ENCODE measurements around the gene TRIM67. TPM values are rescaled to one million over a fixed set of nuclear protein-coding genes. Genes with fewer than 3 reads are reported as not detected.

TRIM67 gene
- total and polyA plus RNA-seq, 7 experiments from 2014 or later, result 0.02 TPM; not detected in 6

GRCh38 chr1:231162297-231162969 is 575 bp downstream of the TRIM67 start:
- peaks cover 0 to 7% of the 10 kb centered on the region in 2 donors for H3K4me1 ChIP-seq (ENCODE audit: control insufficient read depth in 2 of 2, insufficient read depth in 2 of 2, low read length in 2 of 2)
- no peaks in the 10 kb centered on the region for H3K9me3 ChIP-seq (ENCODE audit: control insufficient read depth in 2 of 3, low read length in 3 of 3)
- DNase-seq, result peak in 7 of 9 donors; percentile 18 to 52 (median 27)
- no peak overlapping the region for H3K4me3 ChIP-seq (ENCODE audit: low read length)
- H3K4me3 Mint-ChIP-seq, result peak overlapping the region in 4 of 10 donors; percentile 36 to 61 (median 49)
- no peaks in the 10 kb centered on the region for H3K36me3 Mint-ChIP-seq
- no peaks in the 10 kb centered on the region for H3K36me3 ChIP-seq (ENCODE audit: control insufficient read depth in 2 of 3, insufficient read depth in 3 of 3, low read length in 3 of 3)
- POLR2A ChIA-PET, result no interaction called here
- ATAC-seq, result peak; percentile 57
- CTCF ChIA-PET, result no interaction called here
- H3K27ac ChIP-seq (ENCODE audit: low read depth, low read length), result no peak overlapping the region
- peaks cover 0 to 5% (median 0%) of the 10 kb centered on the region in 11 donors for H3K9me3 Mint-ChIP-seq
- H3K27me3 ChIP-seq (ENCODE audit: control insufficient read depth in 2 of 2, insufficient read depth in 2 of 2, low read length in 2 of 2), result peaks cover 0 to 9% of the 10 kb centered on the region in 2 donors
- peak overlapping the region in 1 of 9 donors; percentile 52 for H3K27ac Mint-ChIP-seq
- peaks cover 52 to 75% (median 67%) of the 10 kb centered on the region in 5 donors for H3K27me3 Mint-ChIP-seq
- intact Hi-C loops (cut with micrococcal nuclease), result loop anchor here in 1 of 2 donors (10.0 kb wide), 1 partner anchor 738 kb away; the partner anchor contains the start of gene PGBD5
- H3K4me1 Mint-ChIP-seq, result peaks cover 0 to 9% (median 2%) of the 10 kb centered on the region in 7 donors

- H3K27me3 ChIP-seq (ENCODE audit: control insufficient read depth in 2 of 2, insufficient read depth in 2 of 2, low read length in 2 of 2), result peaks cover 0 to 9% of the 10 kb centered on the region in 2 donors
- H3K9me3 ChIP-seq (ENCODE audit: control insufficient read depth in 2 of 3, low read length in 3 of 3), result no peaks in the 10 kb centered on the region
- ChIA-PET CTCF (no interaction called here), POLR2A (no interaction called here)
- Mint-ChIP-seq H3K27me3 (peaks cover 47 to 73% (median 66%) of the 10 kb centered on the region in 5 donors), H3K4me3 (peak overlapping the region in 4 of 10 donors; percentile 36 to 61 (median 49)), H3K4me1 (peaks cover 0 to 9% (median 2%) of the 10 kb centered on the region in 7 donors), H3K36me3 (no peaks in the 10 kb centered on the region), H3K27ac (no peak overlapping the region), H3K9me3 (peaks cover 0 to 5% (median 0%) of the 10 kb centered on the region in 11 donors)
- no peak overlapping the region for H3K27ac ChIP-seq (ENCODE audit: low read depth, low read length)
- no peak for ATAC-seq
- DNase-seq, result no peak
- intact Hi-C loops (cut with micrococcal nuclease), result loop anchor here in 1 of 2 donors (10.0 kb wide), 1 partner anchor 738 kb away; the partner anchor contains the start of gene PGBD5
- no peak overlapping the region for H3K4me3 ChIP-seq (ENCODE audit: low read length)
- H3K4me1 ChIP-seq (ENCODE audit: control insufficient read depth in 2 of 2, insufficient read depth in 2 of 2, low read length in 2 of 2), result peaks cover 0 to 7% of the 10 kb centered on the region in 2 donors
- H3K36me3 ChIP-seq (ENCODE audit: control insufficient read depth in 2 of 3, insufficient read depth in 3 of 3, low read length in 3 of 3), result no peaks in the 10 kb centered on the region
These were observed 1.3 kb downstream of the TRIM67 start for GRCh38 chr1:231162970-231163829.

- no peaks in the 10 kb centered on the region for H3K9me3 ChIP-seq (ENCODE audit: control insufficient read depth in 2 of 3, low read length in 3 of 3)
- H3K36me3 ChIP-seq (ENCODE audit: control insufficient read depth in 2 of 3, insufficient read depth in 3 of 3, low read length in 3 of 3), result no peaks in the 10 kb centered on the region
- Mint-ChIP-seq H3K27me3 (peaks cover 46 to 73% (median 65%) of the 10 kb centered on the region in 5 donors), H3K27ac (no peak overlapping the region), H3K4me3 (peak overlapping the region in 8 of 10 donors; percentile 13 to 56 (median 48)), H3K4me1 (peaks cover 0 to 9% (median 2%) of the 10 kb centered on the region in 7 donors), H3K36me3 (peaks cover 0 to 3% (median 0%) of the 10 kb centered on the region in 5 donors), H3K9me3 (peaks cover 0 to 5% (median 0%) of the 10 kb centered on the region in 11 donors)
- intact Hi-C loops (cut with micrococcal nuclease), result loop anchor here in 1 of 2 donors (10.0 kb wide), 1 partner anchor 739 kb away; the partner anchor contains the start of gene PGBD5
- ChIA-PET POLR2A (no interaction called here), CTCF (no interaction called here)
- no peak overlapping the region for H3K4me3 ChIP-seq (ENCODE audit: low read length)
- peaks cover 0 to 9% of the 10 kb centered on the region in 2 donors for H3K27me3 ChIP-seq (ENCODE audit: control insufficient read depth in 2 of 2, insufficient read depth in 2 of 2, low read length in 2 of 2)
- ATAC-seq (no peak), DNase-seq (no peak)
- no peak overlapping the region for H3K27ac ChIP-seq (ENCODE audit: low read depth, low read length)
- H3K4me1 ChIP-seq (ENCODE audit: control insufficient read depth in 2 of 2, insufficient read depth in 2 of 2, low read length in 2 of 2), result peaks cover 0 to 7% of the 10 kb centered on the region in 2 donors
These were observed 2.1 kb downstream of the TRIM67 start for GRCh38 chr1:231163830-231164427.

- Mint-ChIP-seq H3K36me3 (peaks cover 0 to 3% (median 0%) of the 10 kb centered on the region in 5 donors), H3K27me3 (peaks cover 38 to 66% (median 51%) of the 10 kb centered on the region in 5 donors), H3K4me3 (no peak overlapping the region), H3K4me1 (peaks cover 0 to 9% (median 2%) of the 10 kb centered on the region in 7 donors), H3K27ac (no peak overlapping the region), H3K9me3 (peaks cover 0 to 3% (median 0%) of the 10 kb centered on the region in 11 donors)
- no peak for DNase-seq
- intact Hi-C loops (cut with micrococcal nuclease), result loop anchor here in 1 of 2 donors (10.0 kb wide), 1 partner anchor 741 kb away; the partner anchor contains the start of gene PGBD5
- Histone ChIP-seq H3K9me3 (ENCODE audit: control insufficient read depth in 2 of 3, low read length in 3 of 3) (no peaks in the 10 kb centered on the region), H3K4me3 (ENCODE audit: low read length) (no peak overlapping the region), H3K4me1 (ENCODE audit: control insufficient read depth in 2 of 2, insufficient read depth in 2 of 2, low read length in 2 of 2) (peaks cover 0 to 7% of the 10 kb centered on the region in 2 donors), H3K27ac (ENCODE audit: low read depth, low read length) (no peak overlapping the region), H3K27me3 (ENCODE audit: control insufficient read depth in 2 of 2, insufficient read depth in 2 of 2, low read length in 2 of 2) (peaks cover 0 to 9% of the 10 kb centered on the region in 2 donors), H3K36me3 (ENCODE audit: control insufficient read depth in 2 of 3, insufficient read depth in 3 of 3, low read length in 3 of 3) (no peaks in the 10 kb centered on the region)
- CTCF ChIA-PET, result no interaction called here
- POLR2A ChIA-PET, result no interaction called here
- no peak for ATAC-seq
These were observed 3.5 kb downstream of the TRIM67 start for GRCh38 chr1:231165371-231165770.

- no peaks in the 10 kb centered on the region for H3K9me3 ChIP-seq (ENCODE audit: control insufficient read depth in 2 of 3, low read length in 3 of 3)
- H3K27ac Mint-ChIP-seq, result no peak overlapping the region
- H3K4me1 ChIP-seq (ENCODE audit: control insufficient read depth in 2 of 2, insufficient read depth in 2 of 2, low read length in 2 of 2), result peaks cover 0 to 7% of the 10 kb centered on the region in 2 donors
- no peak overlapping the region for H3K4me3 Mint-ChIP-seq
- peaks cover 0 to 8% (median 0%) of the 10 kb centered on the region in 7 donors for H3K4me1 Mint-ChIP-seq
- H3K27ac ChIP-seq (ENCODE audit: low read depth, low read length), result no peak overlapping the region
- H3K36me3 Mint-ChIP-seq, result peaks cover 0 to 3% (median 0%) of the 10 kb centered on the region in 5 donors
- CTCF ChIA-PET, result no interaction called here
- POLR2A ChIA-PET, result no interaction called here
- DNase-seq, result no peak
- peaks cover 43 to 66% (median 47%) of the 10 kb centered on the region in 5 donors for H3K27me3 Mint-ChIP-seq
- H3K4me3 ChIP-seq (ENCODE audit: low read length), result no peak overlapping the region
- peaks cover 0 to 10% of the 10 kb centered on the region in 2 donors for H3K27me3 ChIP-seq (ENCODE audit: control insufficient read depth in 2 of 2, insufficient read depth in 2 of 2, low read length in 2 of 2)
- no peaks in the 10 kb centered on the region for H3K36me3 ChIP-seq (ENCODE audit: control insufficient read depth in 2 of 3, insufficient read depth in 3 of 3, low read length in 3 of 3)
- no peak for ATAC-seq
- intact Hi-C loops (cut with micrococcal nuclease), result loop anchor here in 1 of 2 donors (10.0 kb wide), 1 partner anchor 742 kb away; the partner anchor contains the start of gene PGBD5
- H3K9me3 Mint-ChIP-seq, result peaks cover 0 to 3% (median 0%) of the 10 kb centered on the region in 11 donors
These were observed 4.5 kb downstream of the TRIM67 start for GRCh38 chr1:231166398-231166797.

- intact Hi-C loops (cut with micrococcal nuclease), result no loop called here
- no peak for DNase-seq
- H3K36me3 Mint-ChIP-seq, result peaks cover 0 to 3% (median 0%) of the 10 kb centered on the region in 5 donors
- no peak for ATAC-seq
- no peak overlapping the region for H3K4me3 Mint-ChIP-seq
- H3K4me1 ChIP-seq (ENCODE audit: control insufficient read depth in 2 of 2, insufficient read depth in 2 of 2, low read length in 2 of 2), result no peaks in the 10 kb centered on the region
- no peaks in the 10 kb centered on the region for H3K36me3 ChIP-seq (ENCODE audit: control insufficient read depth in 2 of 3, insufficient read depth in 3 of 3, low read length in 3 of 3)
- no peak overlapping the region for H3K27ac ChIP-seq (ENCODE audit: low read depth, low read length)
- H3K9me3 ChIP-seq (ENCODE audit: control insufficient read depth in 2 of 3, low read length in 3 of 3), result no peaks in the 10 kb centered on the region
- H3K4me1 Mint-ChIP-seq, result peaks cover 0 to 3% (median 0%) of the 10 kb centered on the region in 7 donors
- CTCF ChIA-PET, result no interaction called here
- no peak overlapping the region for H3K4me3 ChIP-seq (ENCODE audit: low read length)
- H3K27me3 Mint-ChIP-seq, result peaks cover 41 to 63% (median 51%) of the 10 kb centered on the region in 5 donors
- H3K27ac Mint-ChIP-seq, result no peak overlapping the region
- peaks cover 0 to 3% (median 0%) of the 10 kb centered on the region in 11 donors for H3K9me3 Mint-ChIP-seq
- peaks cover 0 to 3% of the 10 kb centered on the region in 2 donors for H3K27me3 ChIP-seq (ENCODE audit: control insufficient read depth in 2 of 2, insufficient read depth in 2 of 2, low read length in 2 of 2)
- POLR2A ChIA-PET, result no interaction called here
These were observed 9.0 kb downstream of the TRIM67 start for GRCh38 chr1:231170875-231171274.
